Stimulated activated CD8-positive, alpha-beta memory T cell treated with anti-CD3 and anti-CD28 coated beads, Interleukin-7, amount 100 ng/mL, for 24 hours (primary cell): ENCODE results near the gene CCNL2.
"Not testable (repeated sequence)": the region's sequence is repeated elsewhere in the genome, so short reads cannot be mapped to it uniquely, and the experiment has no call there.

Experiments
- DNase-seq: peaks from one replicate; pipeline ENCODE4 v3.0.0-alpha.2; 2020; ENCODE audit warnings: low read depth

Gene CCNL2

DNA sequence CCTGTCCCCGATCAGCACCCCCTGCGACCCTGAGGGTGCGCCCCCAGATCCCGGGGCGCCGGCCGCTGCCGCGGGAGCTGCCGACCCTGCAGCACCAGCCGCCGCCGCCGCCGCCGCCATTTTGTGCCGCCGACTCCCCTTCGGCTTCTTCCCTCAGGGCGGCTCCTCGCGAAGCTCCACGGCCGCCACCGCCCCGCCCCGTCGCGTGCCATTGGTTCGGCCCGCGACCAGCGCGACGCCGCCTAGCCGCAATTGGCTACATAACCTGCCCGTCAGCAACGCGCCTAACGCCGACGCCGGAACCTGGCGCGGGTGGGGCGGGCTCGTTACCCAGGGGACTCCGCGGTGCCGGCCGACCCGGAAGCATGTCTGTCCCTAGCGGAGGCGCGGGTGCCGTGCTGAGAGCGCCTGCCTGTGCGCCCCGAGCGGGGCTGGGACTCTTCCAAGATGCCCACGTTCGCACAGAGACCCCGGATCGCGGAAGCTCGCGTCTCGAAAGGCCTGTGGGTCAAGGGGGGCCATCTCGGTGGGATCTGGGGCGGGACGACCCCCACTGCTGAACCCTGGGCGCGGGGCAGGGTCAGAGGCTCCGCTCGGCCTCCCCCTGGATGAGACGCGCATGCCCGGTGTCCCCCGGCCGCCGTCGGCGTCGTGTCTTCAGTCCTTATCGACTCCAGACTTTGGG lies at the start of gene CCNL2:
TSS of gene CCNL2 (minus strand) at position 149 of the 685 bp plus-strand sequence. CDS start at position 120, 29 bp downstream.
- DNase-seq = peak; percentile 97

DNA sequence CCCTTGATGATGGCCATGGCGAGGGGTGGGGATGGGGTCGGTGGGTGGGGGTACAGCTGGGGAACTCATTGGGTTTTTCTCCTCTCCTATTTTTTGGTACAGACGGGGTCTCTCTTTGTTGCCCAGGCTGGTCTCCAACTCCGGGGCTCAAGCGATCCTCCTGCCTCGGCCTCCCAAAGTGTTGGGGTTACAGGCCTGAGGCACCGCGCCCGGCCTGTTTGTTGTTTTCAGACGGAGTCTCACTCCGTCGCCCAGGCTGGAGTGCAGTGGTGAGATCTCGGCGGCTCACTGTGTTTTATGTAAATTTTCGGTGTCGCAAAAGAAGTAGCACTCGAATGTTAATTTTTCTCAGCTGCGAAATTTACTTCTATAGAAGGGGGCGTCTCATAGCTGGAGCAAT lies 47.5 kb upstream of the CCNL2 start:
- DNase-seq = not testable (repeated sequence)

DNA sequence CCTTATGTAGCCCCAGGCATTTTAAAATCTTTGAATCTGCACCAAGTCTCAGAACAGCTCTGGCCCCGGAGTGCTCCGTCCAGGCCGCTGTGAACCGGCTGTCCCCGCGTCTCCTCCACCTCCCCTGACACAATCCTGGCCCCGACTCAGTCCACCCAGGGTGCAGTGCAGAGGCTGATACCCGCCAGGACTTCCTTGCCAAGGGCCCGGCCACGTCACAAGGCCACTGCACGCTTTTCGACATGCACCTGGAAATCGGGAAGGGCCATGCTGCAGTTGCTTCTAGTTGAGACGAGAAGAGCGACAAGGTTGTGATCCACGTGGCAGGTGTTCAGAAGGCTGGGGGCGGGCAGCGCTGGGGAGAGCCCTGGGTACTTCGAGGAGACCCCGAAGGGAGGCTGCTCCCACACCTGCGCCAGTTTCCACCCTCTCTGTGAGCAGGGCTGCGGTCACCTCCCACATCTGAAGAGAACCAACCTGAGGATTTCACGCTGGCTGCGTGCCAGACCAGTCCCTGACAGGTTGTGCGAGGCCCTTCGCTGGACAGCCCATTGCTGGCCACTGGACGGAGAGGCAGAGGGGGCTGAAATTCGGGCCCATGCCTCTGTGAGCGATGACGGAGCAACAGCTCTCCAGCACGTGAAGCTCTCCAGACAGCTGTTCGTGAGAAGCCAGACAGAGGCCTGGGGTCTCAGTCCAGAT lies 43.1 kb upstream of the CCNL2 start:
- DNase-seq = no peak

DNA sequence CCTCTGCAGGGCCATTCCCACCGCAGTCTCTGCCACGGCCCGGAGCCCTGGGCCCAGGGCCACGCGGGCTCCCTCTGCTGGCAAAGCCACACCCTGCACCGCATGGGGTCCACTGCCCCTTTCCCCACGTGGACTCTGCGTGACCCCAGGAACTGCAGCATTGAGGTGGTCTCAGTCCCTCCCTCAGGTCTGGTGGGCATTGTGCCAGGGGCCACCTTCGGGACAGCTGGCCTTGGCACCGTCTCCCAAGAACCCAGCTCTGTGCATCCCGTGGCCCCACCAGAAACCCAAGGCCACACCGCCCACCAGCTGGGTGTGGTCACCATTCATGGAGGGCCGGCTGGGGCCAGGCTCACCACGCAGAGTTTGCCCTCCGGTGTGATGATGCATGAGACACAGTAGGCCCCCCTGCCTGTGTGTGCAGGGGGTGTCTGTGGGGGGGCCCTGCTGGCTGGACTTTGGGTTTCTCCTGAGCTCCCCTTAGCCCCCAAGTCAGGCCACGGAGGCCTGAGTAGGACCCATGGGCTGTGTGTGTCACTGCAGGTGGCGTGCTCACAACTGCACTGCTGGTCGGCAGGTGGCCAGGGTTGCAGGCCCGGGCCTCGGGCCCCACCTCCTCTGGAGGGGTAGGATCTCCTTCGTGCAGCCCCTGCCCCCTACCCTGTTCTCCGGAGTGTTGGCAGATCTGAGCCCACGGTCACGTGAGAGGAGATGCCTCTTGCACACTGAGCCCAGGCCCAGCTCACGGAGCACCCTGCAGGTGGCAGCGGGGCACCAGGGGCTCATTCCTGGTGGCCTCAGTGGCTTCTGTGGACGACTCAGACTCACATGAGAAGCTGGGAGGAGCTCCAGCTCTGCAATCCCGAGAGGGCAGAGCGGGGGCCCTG lies 42.1 kb upstream of the CCNL2 start:
- DNase-seq = peak; percentile 30

GRCh38 chr1:1440262-1441001 lies 41.3 kb upstream of the CCNL2 start:
- no peak for DNase-seq

- no peak for DNase-seq
Measured at GRCh38 chr1:1439546-1440261, 40.6 kb upstream of the CCNL2 start.

GRCh38 chr1:1438531-1439381 lies 39.6 kb upstream of the CCNL2 start:
- DNase-seq = no peak

DNA sequence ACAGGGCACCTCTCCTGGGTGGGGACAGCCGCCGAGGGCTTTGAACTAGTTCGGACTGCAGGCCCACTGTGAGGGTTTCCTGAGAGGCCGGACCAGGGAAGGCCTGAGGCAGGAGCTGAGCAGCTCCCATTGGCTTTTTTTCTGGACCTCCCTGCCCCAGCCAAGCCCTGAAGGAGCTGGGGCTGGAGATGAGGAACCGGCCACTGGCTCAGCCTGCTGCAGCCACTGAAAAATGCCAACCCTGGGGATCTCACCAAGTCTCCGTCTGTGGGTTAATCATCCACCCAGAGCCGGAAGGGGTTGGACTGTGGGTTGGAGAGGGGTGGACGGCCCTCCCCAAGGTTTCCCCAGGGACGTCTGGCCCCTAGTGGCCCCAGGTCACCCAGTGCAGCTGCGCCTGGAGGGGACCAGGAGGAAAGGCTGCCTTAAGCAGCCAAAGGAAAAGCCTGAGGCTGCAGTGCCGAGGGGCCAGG lies 38.8 kb upstream of the CCNL2 start:
- DNase-seq = no peak

GRCh38 chr1:1437033-1437903 lies 38.1 kb upstream of the CCNL2 start:
- DNase-seq = no peak

DNA sequence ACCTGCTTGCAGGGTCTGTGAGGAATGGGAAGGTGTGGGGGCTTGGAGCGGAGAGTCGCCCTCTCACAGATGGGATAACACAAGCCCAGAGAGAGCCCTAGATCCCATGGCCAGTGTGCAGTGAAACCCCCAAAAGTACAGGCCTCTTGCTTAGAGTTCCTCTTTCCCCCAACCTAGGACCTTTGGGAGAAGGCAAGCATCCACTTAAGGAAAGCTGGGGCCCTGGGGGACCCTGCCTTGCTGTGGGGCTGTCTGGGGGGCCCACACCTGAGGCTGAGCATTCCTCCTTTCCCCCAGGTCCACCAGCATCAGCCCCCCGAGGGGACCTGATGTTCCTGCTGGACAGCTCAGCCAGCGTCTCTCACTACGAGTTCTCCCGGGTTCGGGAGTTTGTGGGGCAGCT lies 37.5 kb upstream of the CCNL2 start:
- DNase-seq = no peak

DNA sequence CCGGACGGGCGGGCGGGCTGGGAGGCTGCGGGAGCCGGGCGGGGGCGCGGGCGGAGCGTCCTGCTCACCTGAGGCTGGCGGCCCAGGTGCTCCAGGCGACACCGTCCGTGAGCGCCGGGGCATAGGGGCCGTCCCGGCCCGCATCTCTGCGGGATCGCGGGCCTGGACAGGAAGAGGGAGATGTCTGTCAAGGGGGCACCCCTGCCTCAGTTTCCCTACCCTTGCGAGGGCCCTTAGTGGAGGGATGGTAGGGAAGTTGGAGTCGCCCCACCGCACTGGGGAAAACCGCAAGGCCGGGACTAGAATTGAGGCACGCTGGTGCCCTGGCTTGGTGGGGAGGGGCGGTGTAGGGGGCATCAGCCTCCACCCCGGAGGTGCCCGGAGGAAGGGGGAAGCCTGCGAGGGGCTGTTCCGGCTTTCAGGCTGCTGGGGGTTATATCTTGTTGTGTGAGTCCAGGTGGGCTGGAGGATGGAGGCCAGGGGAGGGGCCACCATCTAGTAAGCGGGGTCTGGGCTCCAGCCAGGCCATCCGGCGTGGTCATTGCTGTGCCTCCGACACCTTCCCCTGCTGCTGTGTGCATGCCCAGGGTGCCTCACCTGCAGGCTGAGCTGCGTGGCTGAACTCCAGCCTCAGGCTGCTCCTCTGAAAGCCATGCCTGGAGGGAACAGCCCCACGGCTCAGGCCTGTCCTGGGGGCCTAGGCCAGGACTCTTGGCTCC lies 36.9 kb upstream of the CCNL2 start:
- DNase-seq = no peak

DNA sequence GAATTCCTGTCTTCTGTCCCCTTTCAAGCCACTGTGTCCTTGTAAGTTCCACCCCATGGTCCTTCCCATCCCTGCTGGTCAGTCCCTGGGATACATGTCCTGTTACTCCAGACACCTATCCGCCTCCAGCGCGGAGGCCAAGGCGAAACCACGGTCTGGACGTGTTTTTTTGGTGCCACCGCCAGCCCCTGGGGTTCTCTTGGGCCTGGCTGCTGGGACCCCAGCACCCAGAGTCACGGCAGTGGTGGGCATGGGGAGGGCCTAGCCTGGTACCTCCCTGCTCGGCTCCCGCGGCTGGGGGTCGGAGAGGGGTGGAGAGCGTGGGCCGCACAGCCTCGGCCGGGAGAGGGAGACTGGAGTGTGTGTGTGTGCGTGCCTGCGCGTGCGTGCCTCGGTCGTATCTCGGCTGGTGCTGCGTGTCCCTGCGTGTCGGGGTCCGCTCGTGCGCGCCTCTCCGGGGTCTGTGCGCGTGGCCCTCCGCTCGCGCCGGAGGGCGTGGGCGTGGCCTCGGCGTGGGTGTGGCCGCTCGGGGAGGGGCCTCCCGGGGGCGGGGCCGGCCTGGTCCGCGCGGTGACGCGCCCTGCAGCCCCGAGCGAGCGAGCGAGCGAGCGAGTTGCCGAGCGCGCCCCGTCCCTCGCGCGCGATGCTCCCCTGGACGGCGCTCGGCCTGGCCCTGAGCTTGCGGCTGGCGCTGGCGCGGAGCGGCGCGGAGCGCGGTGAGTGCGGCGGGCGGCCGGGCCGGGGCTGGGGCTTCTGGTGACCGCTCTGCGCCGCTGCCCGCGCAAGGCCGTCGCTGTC lies 36.2 kb upstream of the CCNL2 start, which contains the start of gene VWA1:
TSS of gene VWA1 (plus strand) at position 585 of the 798 bp plus-strand sequence. CDS start at position 644, 59 bp downstream.
- peak; percentile 38 for DNase-seq

- DNase-seq = no peak
Measured at GRCh38 chr1:1434824-1435105, 35.6 kb upstream of the CCNL2 start.

GRCh38 chr1:1434131-1434823 lies 35.1 kb upstream of the CCNL2 start:
- DNase-seq = no peak

- DNase-seq = no peak
Measured at GRCh38 chr1:1433804-1434130, 34.6 kb upstream of the CCNL2 start.

GRCh38 chr1:1432951-1433803 lies 34.0 kb upstream of the CCNL2 start:
- DNase-seq = no peak
